ENCODE results near the gene MTA2.

MTA2 gene

DNA sequence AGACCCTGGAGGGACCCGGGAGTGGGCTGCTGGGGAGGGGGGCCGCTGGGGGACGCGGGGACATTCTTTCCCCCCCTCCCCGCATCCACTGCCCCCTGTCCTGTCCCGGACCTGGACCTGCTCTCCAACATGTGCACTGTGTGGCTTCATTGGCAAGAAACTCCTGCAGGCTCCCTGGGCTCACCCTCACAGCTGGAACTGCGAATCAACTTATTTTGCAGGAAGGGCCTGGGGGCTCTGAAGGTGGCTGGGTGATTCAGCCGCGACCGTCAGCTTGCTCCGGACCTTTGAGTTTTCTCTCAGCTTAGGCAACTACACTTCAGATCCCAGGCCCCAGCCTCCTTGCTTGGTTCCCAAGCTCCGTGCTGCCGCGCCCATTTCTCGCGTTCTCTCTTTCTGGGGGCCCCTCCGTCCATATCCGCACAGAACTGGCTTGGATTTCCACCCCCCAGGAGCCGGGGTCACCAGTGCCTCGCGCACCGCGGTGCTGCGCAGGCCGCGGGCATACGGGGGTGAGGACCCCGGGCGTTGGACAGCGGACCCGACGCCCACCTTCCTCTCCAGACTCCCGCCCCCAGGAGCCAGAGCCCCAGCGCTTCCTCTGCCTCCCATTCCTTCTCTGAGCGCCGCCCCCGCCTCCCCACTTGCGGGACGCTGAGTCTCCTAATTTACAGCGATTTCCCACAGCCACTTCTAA lies 54.6 kb downstream of the MTA2 start:
- no peak for DNase-seq (ENCODE audit: low read depth, low spot score)

DNA sequence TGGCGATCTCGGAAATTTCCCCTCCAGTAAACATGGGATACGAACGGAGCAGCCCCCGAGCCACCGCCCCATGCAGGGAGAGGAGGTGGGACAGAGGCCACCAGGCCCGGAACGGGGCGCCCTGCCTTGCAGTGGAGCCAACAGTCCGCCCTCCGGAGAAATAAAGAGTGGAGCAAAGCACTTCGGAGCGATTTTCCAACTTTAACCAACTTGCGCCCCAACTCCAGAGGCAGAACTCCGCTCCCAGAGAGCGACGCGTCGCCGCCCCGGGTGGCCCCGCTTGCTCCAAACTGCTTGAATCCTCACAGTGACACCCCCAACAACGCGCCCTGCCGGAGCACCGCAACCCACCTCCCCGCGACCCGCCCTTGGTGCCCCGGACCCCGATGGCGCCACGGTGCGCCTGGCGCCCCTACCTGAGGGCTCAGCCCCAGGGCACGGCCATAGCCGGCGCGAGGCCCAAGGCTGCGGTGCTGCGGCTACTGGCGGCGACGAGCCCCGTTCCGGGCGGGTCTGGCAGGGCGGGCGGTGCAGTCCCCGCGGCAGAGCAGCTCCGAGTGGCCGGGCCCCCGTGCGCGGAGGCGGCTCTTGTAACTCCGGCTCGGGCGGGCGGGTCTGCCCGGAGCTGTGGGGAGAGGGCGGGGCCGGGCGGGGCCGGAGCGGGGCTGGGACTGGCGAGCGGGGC lies 55.3 kb downstream of the MTA2 start, which contains the start of gene AHNAK:
TSS of gene AHNAK (minus strand) at position 563 of the 685 bp plus-strand sequence. CDS start 10,708 bp downstream, outside the sequence.
- DNase-seq (ENCODE audit: low read depth, low spot score) = no peak

DNA sequence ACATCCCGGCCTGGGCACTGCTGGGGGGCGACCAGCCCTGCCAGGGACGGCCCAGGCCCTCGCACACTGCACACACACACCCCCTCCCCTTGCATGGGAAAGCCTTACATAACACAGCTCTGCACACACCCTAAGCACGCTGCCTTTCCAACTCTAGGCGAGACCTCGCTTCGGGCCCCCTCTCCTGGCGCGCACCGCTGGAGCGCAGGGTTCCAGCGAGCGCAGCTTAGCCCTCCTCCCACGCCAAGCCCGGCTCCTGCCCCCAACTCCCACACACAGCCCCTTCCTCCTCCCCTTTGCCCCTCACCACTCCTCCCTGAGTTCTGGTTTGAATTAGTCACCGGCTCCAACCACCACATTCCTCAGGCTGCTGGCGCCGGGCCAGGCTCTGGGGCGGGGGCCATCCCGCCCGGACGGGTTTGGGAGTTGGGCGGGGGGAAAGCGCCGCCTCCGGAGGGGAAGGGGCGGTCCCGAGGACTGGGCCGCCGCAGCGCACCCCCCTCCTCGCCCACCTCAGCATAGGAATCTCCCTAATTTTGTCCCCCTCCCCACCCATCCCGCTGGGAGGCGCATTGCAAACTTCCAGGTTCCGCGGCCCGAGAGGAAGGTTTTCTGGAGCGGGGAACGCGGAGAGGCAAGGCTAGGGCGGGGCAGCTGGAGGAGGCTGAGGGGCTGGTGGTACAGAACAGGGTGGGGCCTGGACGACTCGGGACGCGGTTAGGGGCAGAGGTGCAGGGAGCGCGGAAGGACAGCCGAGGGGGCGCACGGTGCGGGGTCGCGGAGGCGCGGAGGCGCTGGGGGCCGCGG lies 56.0 kb downstream of the MTA2 start:
- no peak for DNase-seq (ENCODE audit: low read depth, low spot score)

DNA sequence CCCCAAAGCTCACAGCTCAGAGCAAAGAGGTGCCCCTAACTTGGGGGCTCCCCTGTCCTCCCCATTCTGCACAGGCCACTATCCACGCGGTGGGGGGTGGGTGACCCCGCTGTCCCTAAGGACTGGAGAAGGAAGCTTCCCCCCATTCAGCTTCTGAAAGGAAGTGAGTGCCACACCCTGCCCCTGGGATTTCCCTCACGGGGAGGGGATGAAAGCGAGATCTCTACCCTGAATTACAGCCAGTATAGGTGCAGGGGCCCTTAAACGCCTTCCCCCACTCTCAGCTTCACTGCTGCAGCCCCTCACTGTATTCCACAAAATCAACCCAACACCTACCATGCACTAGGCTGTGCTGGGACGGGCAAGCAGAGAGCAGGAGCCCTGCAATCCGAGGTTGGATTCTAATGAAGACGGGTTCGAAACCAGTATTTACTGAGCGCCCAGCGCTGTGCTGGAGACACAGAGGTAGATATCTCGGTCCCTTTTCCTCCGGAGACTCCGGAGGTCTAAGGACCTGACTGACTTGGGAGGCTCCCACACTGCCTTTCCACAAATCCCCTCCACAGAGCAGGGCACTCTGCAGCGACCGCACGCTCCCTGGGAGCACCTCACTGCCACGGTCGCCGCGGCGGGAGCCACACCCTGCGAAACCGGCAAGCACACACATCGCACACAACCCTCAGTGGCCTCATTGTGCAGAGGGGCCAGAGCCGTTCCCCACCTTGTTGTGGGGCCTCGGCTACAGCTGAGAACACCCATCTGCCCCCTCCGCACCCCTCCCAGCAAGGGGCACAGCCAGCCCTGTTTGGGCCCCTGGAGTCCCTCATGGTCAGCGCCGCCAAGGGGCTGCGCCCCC lies 56.9 kb downstream of the MTA2 start:
- DNase-seq (ENCODE audit: low read depth, low spot score) = no peak

DNA sequence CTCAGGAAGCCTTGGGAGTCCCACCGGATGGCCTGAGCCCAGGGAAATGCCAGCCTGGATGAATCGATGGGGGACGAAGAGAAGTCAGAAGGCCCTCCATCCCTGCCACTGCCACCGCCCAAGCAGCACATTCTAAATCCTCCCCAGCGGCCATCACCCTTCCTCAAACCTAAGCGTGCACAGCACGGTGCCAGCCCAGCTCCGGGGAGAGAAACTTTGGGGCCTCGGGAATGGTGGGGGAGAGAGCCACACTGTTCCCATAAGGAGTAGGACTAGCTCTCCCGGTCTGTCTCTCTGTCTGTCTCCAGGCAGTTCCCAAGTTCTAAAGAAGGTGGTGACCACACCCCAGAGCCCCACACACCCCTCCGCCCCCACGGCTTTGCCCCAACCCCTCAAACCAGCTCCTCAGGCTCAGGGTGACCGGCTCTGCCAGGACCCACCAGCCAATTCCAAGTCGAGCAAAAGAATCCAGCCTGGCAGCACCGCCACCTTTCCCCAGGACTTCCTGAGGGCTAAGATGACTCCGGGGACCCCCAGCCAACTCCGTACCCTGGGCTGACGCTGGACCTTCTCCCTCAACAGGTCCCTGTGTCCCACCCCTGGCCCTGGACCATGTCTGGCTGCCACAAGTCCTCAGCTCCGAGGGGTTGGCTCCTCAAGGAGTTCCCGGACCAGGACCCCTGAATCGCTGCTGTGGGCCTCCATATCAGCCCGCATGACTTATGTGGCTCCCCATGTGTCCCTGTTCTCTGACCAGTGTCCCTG lies 57.8 kb downstream of the MTA2 start:
- no peak for DNase-seq (ENCODE audit: low read depth, low spot score)
